Measurements from ENCODE around the gene CPSF4. TPM values are rescaled to one million over a fixed set of nuclear protein-coding genes. Genes with fewer than 3 reads are reported as not detected.
"Not testable (repeated sequence)": the region's sequence is repeated elsewhere in the genome, so short reads cannot be mapped to it uniquely, and the experiment has no call there.

The CPSF4 gene
- total RNA-seq, 1 donor from 2014 or later: 60.9 TPM

DNA sequence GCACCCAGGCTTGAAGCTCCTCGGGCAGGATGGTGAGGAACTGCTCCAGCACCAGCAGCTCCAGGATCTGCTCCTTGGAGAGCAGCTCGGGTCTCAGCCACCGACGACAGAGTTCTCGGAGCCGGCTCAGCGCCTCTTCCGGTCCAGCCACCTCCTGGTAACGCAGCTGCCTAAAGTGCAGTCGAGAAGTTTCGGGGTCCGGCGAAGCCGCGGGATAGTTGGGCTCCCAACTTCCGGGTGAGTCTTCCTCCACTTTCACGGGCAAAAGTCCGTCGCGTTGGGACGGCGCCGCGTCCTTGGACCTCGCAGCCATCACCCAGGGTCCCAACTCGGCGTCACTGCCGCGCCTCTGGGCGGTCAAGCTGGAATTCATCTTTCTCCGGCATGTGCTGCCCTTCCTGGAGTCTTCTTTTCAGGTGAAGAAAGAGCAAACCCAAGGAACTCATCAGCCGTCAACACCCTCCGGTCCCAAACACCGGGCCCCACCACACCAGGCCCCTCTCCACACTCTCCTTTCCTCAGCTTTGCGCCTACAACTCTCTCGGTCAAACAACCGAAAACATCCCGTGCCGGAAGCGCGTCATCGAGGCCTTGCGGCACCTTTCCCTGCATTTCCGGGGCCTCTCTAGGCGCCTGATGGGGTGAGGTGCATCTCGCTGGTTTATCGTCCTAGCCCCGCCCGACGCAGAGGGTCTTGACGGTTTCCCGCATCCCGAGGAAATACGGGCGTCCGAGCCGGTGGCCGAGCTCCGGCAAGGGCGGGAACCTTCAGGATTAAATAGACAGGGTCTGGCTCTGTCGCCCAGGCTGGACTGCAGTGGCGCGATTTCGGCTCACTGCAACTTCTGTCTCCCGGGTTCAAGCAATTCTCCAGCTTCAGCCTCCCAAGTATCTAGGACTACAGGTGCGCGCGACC, 61.2 kb downstream of the CPSF4 start, which contains the start of gene ZNF394:
Gene ZNF394, minus strand, starts transcription at position 561 of the 916 bp plus-strand sequence. Its CDS starts 188 bp downstream, at position 373.
- H3K27ac Mint-ChIP-seq: peak within 1 kb of the TSS; percentile 99
- peak; percentile 33 for ATAC-seq (ENCODE audit: low read depth)
- peak; percentile 80 for DNase-seq
- H3K9me3 Mint-ChIP-seq: no peaks in the 10 kb centered on the region
- intact Hi-C loops (cut with micrococcal nuclease): loop anchor here (1.0 to 5.0 kb wide), 7 partner anchors 28 to 1752 kb away; partner anchors contain the start of genes BUD31, FAM200A, PDAP1 and ZNF789
- H3K4me1 Mint-ChIP-seq: peaks cover 44% of the 10 kb centered on the region
- CTCF ChIA-PET: interaction anchor here (0.7 to 1.0 kb wide), 2 partner anchors 27 to 54 kb away, joined by 3 read pairs; no protein-coding TSS in a partner anchor
- POLR2A ChIA-PET: interaction anchor here (0.6 to 3.3 kb wide), 21 partner anchors 9 to 929 kb away, joined by 3 to 49 read pairs (median 5); partner anchors contain the start of genes BUD31, CPSF4, FAM200A and MEPCE
- no peaks in the 10 kb centered on the region for H3K27me3 Mint-ChIP-seq
- TF ChIP-seq, protein P1, sequence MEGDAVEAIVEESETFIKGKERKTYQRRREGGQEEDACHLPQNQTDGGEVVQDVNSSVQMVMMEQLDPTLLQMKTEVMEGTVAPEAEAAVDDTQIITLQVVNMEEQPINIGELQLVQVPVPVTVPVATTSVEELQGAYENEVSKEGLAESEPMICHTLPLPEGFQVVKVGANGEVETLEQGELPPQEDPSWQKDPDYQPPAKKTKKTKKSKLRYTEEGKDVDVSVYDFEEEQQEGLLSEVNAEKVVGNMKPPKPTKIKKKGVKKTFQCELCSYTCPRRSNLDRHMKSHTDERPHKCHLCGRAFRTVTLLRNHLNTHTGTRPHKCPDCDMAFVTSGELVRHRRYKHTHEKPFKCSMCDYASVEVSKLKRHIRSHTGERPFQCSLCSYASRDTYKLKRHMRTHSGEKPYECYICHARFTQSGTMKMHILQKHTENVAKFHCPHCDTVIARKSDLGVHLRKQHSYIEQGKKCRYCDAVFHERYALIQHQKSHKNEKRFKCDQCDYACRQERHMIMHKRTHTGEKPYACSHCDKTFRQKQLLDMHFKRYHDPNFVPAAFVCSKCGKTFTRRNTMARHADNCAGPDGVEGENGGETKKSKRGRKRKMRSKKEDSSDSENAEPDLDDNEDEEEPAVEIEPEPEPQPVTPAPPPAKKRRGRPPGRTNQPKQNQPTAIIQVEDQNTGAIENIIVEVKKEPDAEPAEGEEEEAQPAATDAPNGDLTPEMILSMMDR (IDR thresholded peaks at IDR 0.05): no peak
- H3K36me3 Mint-ChIP-seq (ENCODE audit: low read depth): peaks cover 42% of the 10 kb centered on the region
- H3K4me3 Mint-ChIP-seq: peak within 1 kb of the TSS; percentile 99

DNA sequence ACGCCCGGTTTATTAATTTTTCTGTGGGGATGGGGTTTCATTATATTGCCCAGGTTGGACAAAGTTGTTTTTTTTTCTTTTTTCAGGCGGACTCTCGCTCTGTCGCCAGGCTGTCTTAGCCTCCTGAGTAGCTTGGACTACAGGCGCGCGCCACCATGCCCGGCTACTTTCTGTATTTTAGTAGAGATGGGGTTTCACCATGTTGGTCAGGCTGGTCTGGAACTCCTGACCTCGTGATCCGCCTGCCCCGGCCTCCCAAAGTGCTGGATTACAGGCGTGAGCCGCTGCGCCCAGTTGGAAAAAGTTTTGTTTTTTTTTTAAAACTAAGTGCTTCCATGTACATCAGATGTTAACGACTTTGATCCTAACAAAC, 61.9 kb downstream of the CPSF4 start:
- Mint-ChIP-seq H3K27ac (peak overlapping the region; percentile 99), H3K4me3 (peak overlapping the region; percentile 99), H3K27me3 (no peaks in the 10 kb centered on the region), H3K9me3 (no peaks in the 10 kb centered on the region), H3K36me3 (ENCODE audit: low read depth) (peaks cover 36% of the 10 kb centered on the region), H3K4me1 (peaks cover 49% of the 10 kb centered on the region)
- TF ChIP-seq, protein P1 (IDR thresholded peaks at IDR 0.05): no peak
- ChIA-PET POLR2A (interaction anchor here (0.6 to 3.3 kb wide), 14 partner anchors 10 to 929 kb away, joined by 3 to 49 read pairs (median 8); partner anchors contain the start of genes BUD31, FAM200A, MEPCE and PDAP1), CTCF (interaction anchor here (0.7 to 1.0 kb wide), 2 partner anchors 27 to 53 kb away, joined by 3 read pairs; no protein-coding TSS in a partner anchor)
- intact Hi-C loops (cut with micrococcal nuclease): loop anchor here (1.0 to 5.0 kb wide), 7 partner anchors 28 to 1752 kb away; partner anchors contain the start of genes BUD31, FAM200A, PDAP1 and ZNF789
- ATAC-seq (ENCODE audit: low read depth) (no peak), DNase-seq (no peak)

DNA sequence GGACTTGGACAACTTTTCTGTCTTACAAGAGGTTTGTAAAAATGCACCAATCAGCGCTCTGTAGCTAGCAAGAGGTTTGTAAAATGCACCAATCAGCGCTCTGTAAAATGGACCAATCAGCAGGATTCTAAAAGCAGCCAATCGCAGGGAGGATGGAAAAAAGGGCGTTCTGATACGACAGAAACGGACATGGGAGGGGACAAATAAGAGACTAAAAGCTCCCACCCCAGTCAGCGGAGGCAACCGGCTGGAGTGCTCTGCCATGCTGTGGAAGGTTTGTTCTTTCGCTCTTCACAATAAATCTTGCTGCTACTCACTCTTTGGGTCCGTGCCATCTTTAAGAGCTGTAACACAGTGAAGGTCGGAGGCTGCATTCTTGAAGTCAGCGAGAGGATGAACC, 62.5 kb downstream of the CPSF4 start:
- H3K27me3 Mint-ChIP-seq, CTCF ChIA-PET, DNase-seq: not testable (repeated sequence)

DNA sequence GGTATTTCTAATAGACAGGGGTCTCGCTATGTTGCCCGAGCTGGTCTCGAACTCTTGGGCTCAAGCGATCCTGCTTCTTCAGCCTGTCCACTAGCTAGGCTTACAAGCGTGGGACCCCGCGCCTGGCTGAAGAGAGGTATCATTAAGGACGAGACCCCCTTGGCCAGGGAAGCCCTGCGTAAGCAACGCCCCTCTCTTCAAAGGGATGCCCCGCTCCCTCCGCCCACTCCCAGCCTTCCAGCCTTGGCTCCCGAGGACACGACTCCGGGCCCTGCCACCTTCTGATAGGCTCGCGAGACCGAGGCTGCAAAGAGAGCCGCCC, 65.5 kb downstream of the CPSF4 start:
- Mint-ChIP-seq H3K36me3 (ENCODE audit: low read depth) (peaks cover 16% of the 10 kb centered on the region), H3K9me3 (no peaks in the 10 kb centered on the region), H3K27ac (peak overlapping the region; percentile 98), H3K4me3 (peak overlapping the region; percentile 98), H3K27me3 (no peaks in the 10 kb centered on the region), H3K4me1 (peaks cover 43% of the 10 kb centered on the region)
- ATAC-seq (ENCODE audit: low read depth) (no peak), DNase-seq (no peak)
- TF ChIP-seq, protein P1 (IDR thresholded peaks at IDR 0.05): no peak
- ChIA-PET POLR2A (interaction anchor here (0.6 to 4.6 kb wide), 25 partner anchors 10 to 1714 kb away, joined by 3 to 69 read pairs (median 6); partner anchors contain the start of genes ARPC1A, ATP5MF, BUD31 and CPSF4), CTCF (interaction anchor here (1.3 kb wide), 1 partner anchor 112 kb away, joined by 4 read pairs; the partner anchor contains the start of gene ZSCAN25)
- intact Hi-C loops (cut with micrococcal nuclease): loop anchor here (1.0 to 5.0 kb wide), 11 partner anchors 32 to 1748 kb away; partner anchors contain the start of genes ARPC1B, ATP5MF, BUD31 and FAM200A

More for the DNA sequence above, 62.5 kb downstream of the CPSF4 start:
- Mint-ChIP-seq H3K36me3 (ENCODE audit: low read depth) (peaks cover 34% of the 10 kb centered on the region), H3K4me3 (peak overlapping the region; percentile 99), H3K27ac (peak overlapping the region; percentile 51), H3K4me1 (peaks cover 54% of the 10 kb centered on the region)
- H3K9me3 Mint-ChIP-seq; ATAC-seq (ENCODE audit: low read depth): not testable (repeated sequence)
- intact Hi-C loops (cut with micrococcal nuclease): loop anchor here (2.0 to 5.0 kb wide), 3 partner anchors 582 to 1751 kb away; no protein-coding TSS in a partner anchor
- POLR2A ChIA-PET: interaction anchor here (1.3 to 3.3 kb wide), 7 partner anchors 28 to 115 kb away, joined by 4 to 49 read pairs (median 21); partner anchors contain the start of genes BUD31, FAM200A, PDAP1 and ZNF655

DNA sequence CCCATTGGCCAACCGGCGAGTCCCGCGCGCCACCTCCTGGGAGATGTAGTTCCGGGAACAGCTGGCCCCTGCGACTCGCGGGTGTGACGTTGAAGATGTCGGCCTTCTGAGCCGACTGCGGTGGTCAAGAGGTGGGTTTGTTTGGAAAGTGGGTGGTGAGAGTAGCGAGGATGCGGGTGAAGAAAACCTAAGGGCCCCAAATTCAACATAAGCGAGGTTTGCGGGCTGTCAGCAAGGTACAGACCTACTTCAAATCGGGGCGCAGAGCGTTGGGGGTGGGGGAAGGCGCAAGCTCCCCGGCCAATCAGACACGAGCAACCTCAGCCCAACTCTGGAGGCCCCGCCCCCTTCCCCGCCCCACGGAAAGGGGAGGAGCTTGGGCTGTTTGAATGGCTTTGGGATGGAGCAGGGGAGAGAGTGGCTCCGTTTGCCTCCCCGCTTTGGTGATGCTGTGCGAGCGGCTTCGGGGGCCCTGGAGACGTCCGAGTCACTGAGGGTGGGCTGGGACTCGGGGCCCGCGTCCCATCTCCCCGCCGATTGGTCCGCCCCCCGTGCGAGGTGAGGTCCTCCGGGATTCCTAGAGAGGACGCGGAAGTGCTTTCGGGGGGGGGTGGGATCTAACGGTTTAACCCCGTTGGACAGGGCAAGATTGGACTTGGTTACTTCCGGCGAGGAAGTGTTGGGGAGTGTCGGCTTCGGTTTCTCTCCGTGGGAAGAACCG, 66.0 kb downstream of the CPSF4 start, which contains the start of gene ZKSCAN5:
Gene ZKSCAN5, plus strand, starts transcription at position 60 of the 721 bp plus-strand sequence. CDS start 1,383 bp downstream, outside the sequence.
- DNase-seq (peak; percentile 93), ATAC-seq (ENCODE audit: low read depth) (peak; percentile 84)
- intact Hi-C loops (cut with micrococcal nuclease): loop anchor here (1.0 to 5.0 kb wide), 12 partner anchors 32 to 1748 kb away; partner anchors contain the start of genes ARPC1B, ATP5MF, BUD31 and CPSF4
- peaks cover 12% of the 10 kb centered on the region for H3K36me3 Mint-ChIP-seq (ENCODE audit: low read depth)
- H3K27ac Mint-ChIP-seq: peak within 1 kb of the TSS; percentile 98
- TF ChIP-seq, protein P1 (IDR thresholded peaks at IDR 0.05): no peak
- ChIA-PET POLR2A (interaction anchor here (0.5 to 4.6 kb wide), 30 partner anchors 9 to 1713 kb away, joined by 3 to 69 read pairs (median 4); partner anchors contain the start of genes ARPC1A, ATP5MF, BUD31 and CPSF4), CTCF (interaction anchor here (1.3 kb wide), 1 partner anchor 112 kb away, joined by 4 read pairs; the partner anchor contains the start of gene ZSCAN25)
- H3K4me3 Mint-ChIP-seq: peak within 1 kb of the TSS; percentile 98
- no peaks in the 10 kb centered on the region for H3K27me3 Mint-ChIP-seq
- H3K9me3 Mint-ChIP-seq: no peaks in the 10 kb centered on the region
- peaks cover 38% of the 10 kb centered on the region for H3K4me1 Mint-ChIP-seq

All from activated B cell treated with CpG ODN at 0.5 μM for 24 hours (primary cell).